ENCODE data around the gene MAP2K6.

MAP2K6 gene

DNA sequence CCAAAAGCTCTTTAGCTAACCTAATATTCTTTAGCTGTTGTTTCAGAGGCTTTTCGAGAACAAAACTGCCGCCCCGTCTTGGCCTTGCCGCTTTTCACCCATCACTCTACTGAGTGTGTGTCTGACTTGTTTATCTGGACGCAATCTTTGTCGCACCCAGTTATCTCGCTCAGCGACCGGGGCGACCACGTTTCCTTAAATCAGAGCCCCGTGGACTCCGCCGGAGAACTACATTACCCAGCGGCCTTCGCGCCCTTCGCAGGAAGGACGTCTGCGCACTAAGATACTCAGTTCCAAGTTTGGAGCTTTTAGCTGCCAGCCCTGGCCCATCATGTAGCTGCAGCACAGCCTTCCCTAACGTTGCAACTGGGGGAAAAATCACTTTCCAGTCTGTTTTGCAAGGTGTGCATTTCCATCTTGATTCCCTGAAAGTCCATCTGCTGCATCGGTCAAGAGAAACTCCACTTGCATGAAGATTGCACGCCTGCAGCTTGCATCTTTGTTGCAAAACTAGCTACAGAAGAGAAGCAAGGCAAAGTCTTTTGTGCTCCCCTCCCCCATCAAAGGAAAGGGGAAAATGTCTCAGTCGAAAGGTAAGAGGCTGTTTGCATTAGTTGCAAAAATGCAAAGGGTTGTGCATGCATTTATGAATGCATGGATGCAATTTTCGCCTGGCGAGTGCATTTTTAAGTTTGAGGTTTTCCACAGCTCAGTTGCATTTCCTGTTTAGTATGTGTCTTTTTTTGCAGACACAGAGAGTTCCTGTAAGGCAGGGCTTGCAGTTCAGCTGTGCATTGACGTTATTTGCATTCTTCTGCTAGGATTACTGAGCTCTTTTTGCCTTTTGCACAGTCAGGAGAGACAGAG is at the start of gene MAP2K6:
Gene MAP2K6, plus strand, starts transcription at position 290 of the 867 bp plus-strand sequence. Its CDS starts 288 bp downstream, at position 578.
- H3K4me3 ChIP-seq (ENCODE audit: low read depth, low read length) = peak within 1 kb of the TSS; percentile 76

DNA sequence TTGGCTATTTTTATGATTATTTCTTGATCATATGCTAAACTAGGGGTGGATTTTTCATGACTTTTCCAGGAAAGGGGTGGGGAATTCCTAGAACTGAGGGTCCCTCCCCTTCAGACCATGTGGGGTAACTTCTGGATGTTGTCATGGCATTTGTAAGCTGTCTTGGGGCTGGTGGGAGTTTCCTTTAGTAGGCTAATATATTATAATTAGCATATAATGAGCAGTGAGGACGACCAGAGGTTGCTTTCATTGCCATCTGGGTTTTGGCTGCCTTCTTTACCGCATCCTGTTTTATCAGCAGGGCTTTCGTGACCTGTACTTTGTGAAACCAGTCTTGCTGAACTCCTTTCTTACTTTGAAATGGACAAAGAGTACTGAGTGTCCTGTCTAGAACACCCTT is 47.2 kb upstream of the MAP2K6 start:
- H3K4me3 ChIP-seq (ENCODE audit: low read depth, low read length) = no peak overlapping the region

DNA sequence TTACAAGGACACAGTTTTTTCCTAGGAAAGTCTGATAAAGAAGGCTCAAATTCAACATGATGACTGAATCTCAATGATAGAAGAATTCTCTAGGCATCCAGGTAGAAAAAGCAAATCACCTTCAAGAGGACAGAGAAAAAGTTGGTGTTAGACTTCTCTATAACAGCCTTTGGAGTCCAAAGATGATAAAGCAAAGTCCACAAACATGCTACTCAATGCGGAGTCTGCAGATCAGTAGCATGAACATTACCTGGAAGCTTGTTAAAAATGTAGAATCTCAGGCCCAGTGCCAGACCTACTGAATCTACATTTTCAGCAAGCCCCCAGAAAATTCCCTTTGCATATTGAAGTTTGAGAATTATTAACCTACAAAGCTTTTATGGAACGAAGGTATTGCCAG is 41.4 kb upstream of the MAP2K6 start:
- no peak overlapping the region for H3K4me3 ChIP-seq (ENCODE audit: low read depth, low read length)

DNA sequence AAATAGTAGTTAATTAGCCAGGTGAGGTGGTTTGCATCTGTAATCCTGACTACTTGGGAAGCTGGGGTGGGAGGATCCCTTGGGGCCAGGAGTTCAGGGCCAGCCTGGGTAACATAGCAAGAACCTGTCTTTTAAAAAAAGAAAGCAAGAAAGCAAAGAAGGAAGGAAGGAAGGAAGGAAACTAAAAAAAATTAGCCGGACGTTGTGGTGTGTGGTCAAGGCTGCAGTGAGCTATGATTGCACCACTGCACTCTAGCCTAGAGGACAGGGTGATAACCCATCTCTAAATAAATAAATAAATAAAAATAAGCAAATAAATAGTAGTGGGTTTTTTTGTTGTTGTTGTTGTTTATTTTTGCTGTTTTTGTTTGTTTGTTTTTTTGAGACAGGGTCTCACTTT is 39.3 kb upstream of the MAP2K6 start:
- H3K4me3 ChIP-seq (ENCODE audit: low read depth, low read length) = no peak overlapping the region

DNA sequence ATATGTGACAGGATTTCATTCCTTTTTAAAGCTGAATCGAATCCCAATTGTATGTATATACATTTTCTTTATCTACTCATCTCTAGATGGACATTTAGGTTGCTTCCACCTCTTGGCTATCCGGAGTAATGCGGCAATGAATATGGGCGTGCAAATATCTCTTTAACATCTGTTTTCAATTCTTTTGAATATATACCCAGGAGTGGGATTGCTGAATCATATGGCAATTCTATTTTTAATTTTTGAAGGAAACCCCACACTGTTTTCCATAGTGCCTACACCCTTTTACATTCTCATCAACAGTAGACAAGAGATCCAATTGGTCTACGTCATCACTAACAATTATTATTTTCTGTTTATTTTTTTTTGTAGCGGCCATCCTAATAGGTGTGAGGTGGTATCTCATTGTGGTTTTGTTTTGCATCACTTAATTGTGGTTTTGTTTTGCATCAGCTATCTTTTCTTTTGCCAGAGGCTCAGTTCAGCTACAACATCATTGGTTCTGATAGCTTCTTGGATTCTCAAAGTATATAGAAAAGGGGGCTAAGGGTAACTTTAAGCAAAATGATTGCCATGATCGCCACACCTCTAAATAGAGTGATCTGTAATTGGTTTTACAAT is 25.6 kb upstream of the MAP2K6 start:
- H3K4me3 ChIP-seq (ENCODE audit: low read depth, low read length) = no peak overlapping the region

DNA sequence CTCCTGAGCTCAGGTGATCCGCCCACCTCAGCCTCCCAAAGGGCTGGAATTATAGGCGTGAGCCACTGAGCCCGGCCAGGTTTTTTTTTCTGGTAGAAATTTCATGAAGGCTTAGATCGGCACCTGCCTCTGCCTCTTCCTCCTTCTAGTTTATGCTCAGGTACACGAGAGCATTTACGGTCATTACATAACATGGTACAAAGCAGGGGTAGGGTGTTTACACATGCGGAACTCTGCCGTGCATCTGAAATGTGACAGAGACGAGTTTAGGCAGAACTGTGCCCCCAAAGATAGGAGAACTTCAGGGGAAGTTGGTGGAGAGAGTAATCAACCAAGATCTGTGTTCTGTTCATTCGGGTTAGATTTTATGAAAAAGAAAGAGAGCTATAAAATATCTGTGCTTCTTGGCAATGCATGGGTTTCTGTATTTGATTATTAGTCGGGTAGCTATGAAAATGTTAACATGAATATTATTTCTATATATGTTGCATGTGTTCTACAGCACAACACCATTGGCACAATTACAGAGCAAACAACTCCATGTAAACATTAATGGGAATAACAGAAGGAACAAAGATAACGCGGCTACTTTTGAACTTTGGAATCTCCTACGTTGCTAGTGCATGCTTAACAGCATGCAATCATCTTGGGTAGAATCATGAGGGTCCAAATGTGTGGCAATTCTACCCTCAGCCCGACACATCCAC is 23.5 kb upstream of the MAP2K6 start:
- no peak overlapping the region for H3K4me3 ChIP-seq (ENCODE audit: low read depth, low read length)

DNA sequence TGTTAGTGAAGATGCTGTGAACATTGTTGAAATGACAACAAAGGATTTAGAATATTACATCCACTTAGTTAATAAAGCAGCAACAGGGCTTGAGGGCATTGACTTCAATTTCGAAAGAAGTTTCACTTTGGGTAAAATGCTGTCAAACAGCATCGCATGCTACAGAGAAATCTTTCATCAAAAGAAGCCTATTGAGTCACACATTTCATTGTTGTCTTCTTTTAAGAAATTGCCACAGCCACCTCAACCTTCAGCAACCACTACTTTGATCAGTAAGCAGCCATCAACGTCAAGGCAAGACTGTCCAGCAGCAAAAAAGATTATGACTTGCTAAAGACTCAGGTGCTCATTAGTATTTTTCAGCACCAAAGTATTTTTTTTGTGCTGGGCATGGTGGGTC is 13.2 kb upstream of the MAP2K6 start:
- H3K4me3 ChIP-seq (ENCODE audit: low read depth, low read length) = no peak overlapping the region

DNA sequence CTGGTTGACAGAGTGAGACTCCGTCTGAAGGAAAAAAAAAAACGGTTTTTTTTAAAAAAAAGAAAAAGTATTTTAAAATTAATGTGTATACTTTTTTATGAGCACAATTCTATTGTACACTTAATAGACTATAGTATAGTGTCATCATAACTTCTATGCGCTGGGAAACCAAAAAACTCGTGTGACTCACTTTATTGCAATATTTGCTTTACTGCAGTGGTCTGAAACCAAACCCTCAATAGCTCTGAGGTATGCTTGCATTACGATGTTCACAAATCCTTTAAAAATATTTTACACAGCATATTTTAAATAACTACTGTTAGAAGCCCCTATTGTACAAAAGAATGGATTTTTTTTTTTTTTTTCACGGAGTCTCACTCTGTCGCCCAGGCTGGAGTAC is 12.4 kb upstream of the MAP2K6 start:
- no peak overlapping the region for H3K4me3 ChIP-seq (ENCODE audit: low read depth, low read length)

DNA sequence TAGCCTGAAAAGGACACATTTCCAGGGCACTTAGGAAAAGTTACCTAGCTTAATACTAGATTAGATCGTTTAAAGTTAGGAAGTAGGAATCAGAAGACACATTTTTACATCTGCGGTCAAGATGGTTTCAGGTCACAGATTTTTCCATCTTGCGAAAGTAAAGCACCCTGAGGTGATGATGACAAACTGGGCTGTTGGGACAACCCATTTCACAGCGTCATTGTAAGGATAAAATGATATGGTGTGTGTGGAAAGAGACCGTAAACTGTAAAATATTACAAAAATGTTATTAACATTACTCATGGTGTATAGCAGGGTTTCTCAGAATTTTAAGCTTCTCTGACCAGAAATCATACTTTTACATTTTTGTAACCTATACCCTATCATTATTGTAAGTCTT is 10.1 kb upstream of the MAP2K6 start:
- H3K4me3 ChIP-seq (ENCODE audit: low read depth, low read length) = no peak overlapping the region

DNA sequence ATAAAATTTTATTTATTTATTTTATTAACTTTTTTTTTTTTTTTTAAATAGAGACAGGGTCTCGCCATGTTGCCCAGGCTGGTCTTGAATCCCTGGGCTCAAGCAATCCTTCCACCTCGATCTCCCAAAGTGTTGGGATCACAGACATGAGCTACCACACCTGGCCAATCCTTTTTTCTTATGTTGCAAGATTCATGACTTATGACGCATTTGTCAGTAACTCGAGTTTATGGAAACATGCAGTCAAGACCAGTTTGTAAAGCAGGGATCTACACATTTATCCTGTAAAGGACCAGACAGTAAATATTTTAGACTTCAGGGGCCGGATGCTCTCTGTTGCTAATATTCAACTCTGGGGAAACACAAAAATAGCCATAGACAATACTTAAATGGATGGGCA is 9.4 kb upstream of the MAP2K6 start:
- no peak overlapping the region for H3K4me3 ChIP-seq (ENCODE audit: low read depth, low read length)

DNA sequence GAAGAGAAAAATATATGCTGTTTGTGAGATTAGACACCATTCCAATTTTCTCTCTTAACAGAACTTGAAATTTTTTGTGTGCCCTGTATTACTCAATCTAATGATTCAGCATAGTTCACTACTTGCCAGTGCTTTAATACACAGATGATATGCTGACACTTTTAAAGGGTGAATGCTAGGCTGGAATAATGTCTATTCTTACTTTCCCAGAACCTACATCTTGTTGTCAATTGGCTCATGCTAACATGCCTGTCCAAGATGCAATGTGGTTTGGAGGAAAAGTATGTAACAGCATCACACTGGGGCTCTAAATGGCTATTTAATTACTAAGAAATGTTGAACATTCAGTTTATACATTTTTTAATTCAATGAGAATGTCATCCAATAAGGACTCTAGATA is 7.6 kb upstream of the MAP2K6 start:
- H3K4me3 ChIP-seq (ENCODE audit: low read depth, low read length) = no peak overlapping the region

DNA sequence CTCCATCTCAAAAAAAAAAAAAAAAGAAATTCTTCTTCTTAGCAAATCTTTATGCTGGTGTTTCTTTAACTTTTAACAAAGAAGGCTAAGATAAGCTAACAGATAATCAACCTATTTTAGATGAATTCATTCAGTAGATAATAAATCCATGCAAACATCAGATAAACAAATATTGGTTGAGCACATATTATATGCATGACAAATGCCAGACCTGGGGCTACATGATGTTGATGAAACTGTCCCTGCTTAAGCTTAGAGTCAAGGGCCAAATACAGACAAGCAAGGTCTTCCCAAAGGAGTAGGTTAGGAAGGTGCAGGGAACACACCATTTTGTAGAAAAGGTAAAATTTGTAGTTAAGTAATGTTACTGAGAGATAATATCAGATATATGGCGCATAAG is 6.7 kb upstream of the MAP2K6 start:
- no peak overlapping the region for H3K4me3 ChIP-seq (ENCODE audit: low read depth, low read length)

DNA sequence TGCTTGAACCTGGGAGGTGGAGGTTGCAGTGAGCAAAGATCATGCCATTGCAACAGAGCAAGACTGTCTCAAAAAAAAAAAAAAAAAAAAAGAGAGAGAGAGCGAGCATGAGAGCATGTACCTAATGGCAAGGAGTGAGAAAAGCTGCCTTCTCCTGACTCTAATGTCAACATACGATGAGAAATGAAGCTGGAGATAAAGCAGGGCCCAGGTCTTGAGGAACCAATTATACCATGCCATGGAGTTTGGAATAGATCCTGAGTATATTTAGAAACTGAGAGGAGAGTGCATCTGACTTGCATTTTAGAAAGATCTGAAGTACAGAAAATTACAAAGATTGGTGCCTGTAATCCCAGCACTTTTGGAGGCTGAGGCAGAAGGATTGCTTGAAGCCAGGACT is 3.8 kb upstream of the MAP2K6 start:
- no peak overlapping the region for H3K4me3 ChIP-seq (ENCODE audit: low read depth, low read length)

DNA sequence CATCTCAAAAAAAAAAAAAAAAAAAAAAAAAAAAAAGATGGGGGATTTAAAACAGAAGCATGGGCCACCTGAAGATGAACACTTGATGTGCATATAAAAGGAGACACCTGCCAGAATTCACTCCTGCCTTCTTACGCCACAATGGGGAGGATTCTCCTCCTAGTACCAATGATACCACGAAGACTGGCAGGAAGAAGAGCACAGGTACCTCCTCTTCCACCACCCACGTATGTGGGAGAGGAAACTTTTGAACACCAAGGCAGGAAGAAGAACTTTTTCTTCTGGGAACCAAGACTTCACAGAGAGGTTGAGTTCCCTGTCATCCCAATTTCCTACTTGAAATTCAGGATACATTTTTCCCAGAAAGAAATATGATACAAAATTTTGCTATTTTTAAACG is 2.7 kb upstream of the MAP2K6 start:
- no peak overlapping the region for H3K4me3 ChIP-seq (ENCODE audit: low read depth, low read length)

DNA sequence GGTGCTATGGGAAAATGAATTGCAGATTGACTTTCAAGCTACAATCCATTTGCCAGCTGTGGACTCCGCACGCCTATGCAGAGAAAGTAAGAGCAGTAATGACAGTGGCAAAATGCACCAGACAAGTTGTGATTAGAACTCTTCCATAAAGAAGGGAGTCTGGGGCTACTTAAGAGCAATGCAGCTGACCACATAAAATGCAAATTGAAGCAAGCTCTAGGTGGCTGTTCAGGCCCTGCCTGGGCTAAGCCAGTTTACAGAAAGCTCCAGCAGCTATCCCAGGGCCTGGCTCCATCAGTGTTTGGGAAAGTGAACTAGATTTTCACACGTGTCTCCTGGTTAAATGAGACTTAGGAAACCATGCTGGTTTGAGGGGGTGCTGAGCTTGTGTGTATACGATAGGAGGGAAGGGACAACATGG is 2.2 kb upstream of the MAP2K6 start:
- H3K4me3 ChIP-seq (ENCODE audit: low read depth, low read length) = no peak overlapping the region

DNA sequence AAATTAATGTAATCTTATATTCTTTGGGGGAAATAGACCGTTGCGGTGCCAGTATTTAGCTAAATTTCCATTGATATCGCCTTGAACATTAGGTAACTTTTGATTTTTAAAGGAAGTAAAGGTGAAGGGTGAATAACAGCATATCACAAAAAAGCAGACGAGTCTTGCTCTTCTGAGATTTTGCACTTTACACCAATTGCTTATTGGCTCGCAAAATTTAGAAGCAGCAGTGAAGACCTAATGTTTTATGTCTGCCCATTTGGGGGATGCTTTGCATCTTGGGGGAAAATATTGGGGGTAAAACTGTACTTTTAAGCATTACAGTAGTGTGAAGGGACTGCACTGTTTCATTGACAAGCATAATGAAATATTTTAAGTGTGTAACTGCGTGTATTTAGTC is 934 bp downstream of the MAP2K6 start:
- H3K4me3 ChIP-seq (ENCODE audit: low read depth, low read length) = peak overlapping the region; percentile 76

DNA sequence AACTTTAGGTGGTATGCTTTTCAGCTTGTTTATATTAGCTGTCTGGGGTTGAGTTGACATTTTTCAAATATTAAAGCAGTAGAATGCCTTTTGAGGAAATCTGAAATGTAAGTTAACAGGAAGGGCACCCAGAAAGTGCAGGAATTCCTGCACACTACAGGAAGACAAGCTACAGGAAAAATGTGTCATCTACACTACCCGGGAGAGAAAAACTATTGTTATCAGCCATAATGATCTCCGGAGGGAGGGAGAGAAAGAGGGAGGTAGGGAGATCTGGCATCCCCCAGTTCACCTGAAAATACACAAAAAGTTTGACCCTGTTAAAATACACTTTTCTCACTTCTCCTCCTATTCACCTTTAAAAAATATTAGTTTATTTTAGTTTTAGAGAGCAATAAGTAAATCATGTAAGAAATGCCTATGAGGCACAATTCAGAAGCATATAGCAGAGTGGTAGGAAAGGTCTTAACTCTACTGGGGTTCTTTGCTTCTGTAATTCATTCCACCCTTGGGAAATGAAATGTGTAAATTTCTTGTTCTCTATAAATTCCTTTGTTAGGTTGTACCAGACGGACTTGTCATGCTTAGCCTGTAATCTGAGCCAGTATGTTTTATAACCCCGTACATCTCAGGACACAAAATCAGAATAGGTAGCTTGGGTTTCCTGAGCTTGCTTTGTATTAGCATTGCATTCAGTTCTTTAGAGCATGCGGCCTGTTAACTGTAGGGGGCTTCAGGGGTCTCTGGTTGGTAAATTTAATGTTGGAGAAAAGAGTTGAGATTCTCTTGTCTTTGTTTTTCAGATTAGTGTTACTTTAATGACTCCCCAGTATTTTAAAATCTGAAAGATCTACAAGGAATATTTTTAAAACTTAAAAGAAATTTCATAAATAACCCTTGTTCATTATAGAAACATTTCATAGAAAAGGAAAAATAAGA is 3.3 kb downstream of the MAP2K6 start:
- H3K4me3 ChIP-seq (ENCODE audit: low read depth, low read length) = no peak overlapping the region

DNA sequence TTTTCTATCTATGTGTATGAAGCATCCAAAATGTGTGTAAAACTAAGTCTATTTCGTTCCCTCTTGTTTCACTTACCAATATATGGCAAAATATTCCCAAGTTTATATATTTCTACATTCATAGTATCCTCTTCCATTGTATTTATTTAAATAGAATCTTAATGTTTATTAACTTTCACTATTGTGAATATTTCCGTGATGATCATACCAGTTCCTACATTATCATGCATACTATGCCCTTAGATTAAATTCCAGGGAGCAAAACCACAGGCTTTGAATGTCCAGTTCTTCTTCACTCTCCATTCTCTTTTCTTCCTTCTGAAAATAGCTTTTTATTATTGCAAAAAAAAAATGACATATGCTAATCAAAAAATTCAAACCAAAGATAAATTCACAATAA is 4.0 kb downstream of the MAP2K6 start:
- H3K4me3 ChIP-seq (ENCODE audit: low read depth, low read length) = no peak overlapping the region

DNA sequence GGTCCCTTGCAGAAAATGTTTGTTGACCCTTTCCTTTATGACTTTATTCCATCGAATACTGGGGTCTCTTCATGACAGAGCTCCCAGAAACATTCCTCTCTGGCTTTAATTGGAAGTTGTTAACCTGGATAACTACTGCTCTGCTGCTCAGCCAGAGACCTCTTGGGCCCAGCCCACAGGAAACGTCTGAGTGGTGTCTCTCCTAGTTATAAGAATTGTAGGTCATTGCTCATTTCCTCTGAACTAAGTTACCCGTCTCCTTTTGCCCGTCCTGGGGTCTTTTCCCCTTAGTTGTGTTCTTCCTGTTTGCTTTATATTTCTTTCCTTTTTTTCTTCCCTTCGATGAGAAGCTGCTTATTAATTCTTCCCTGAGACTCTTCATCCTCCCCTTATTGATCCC is 9.0 kb downstream of the MAP2K6 start:
- H3K4me3 ChIP-seq (ENCODE audit: low read depth, low read length) = no peak overlapping the region

DNA sequence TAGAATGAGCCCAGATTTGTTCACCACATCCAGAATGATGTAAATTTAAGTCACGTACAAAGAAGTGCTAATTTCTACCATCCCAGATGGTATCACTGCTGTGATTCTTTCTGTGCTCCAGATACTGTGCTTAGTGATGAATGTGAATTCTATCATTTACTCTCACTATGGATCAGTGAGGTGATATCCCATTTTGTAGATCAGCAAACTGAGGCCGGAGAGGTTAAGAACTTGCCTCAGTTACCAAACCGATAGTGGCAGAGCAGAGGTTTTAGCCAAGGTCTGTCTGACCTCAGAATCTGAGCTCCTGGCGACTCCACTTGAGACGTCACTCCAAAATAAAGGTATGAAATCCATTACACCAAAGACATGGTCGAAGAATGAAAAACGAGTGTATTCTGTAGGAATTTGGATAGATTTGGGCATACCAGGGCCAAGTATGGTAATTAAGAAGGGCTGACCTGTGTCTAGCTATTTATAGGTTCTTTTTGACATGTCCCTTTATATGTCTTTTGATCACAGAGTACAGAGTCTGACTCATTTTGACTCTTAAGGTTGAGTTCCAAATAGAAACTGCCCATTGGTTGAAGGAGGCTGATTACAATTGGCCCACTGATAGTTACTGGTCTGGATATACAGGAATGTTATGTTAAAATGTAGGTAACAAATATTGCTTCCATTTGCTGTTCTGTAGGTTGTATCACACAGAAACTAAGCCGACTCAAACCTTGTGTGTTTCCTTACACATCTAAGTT is 10.0 kb downstream of the MAP2K6 start:
- H3K4me3 ChIP-seq (ENCODE audit: low read depth, low read length) = no peak overlapping the region

Data from iPS-11a (cell line).